ENCODE results near the gene PTAFR. TPM values are rescaled to one million over a fixed set of nuclear protein-coding genes. Genes with fewer than 3 reads are reported as not detected.

Gene PTAFR
- total and polyA plus RNA-seq, 2 of the 4 experiments (the other 2 are of a cell fraction), result 0.17 to 0.18 TPM

GRCh38 chr1:28200234-28200873, 23.9 kb upstream of the PTAFR start:
- no TSS peak for BruUV-seq (replicated peaks)
- no peak overlapping the region for H3K4me3 ChIP-seq (ENCODE audit: insufficient read depth, low read depth, low read length)
- no peak overlapping the region for H2BK15ac ChIP-seq (ENCODE audit: low read depth, low read length)
- no peaks in the 10 kb centered on the region for H3K27me3 ChIP-seq (ENCODE audit: control insufficient read depth, insufficient read depth, low read length)
- no peak overlapping the region for H2AFZ ChIP-seq (replicated peaks; ENCODE audit: low read length, poor library complexity)
- no CpG with 5 or more reads among the region's 6 CpGs for WGBS, 2 experiments (ENCODE audit: extremely low coverage in 2 of 2, insufficient read length in 1 of 2)
- H2AK9ac ChIP-seq (replicated peaks; ENCODE audit: low read depth, low read length, poor library complexity), result no peak overlapping the region
- no peaks in the 10 kb centered on the region for H3K9me3 ChIP-seq (ENCODE audit: control insufficient read depth, insufficient read depth, low read length)
- in situ Hi-C loops (cut with MboI; ENCODE audit: low sequenced_read_pairs) (loop anchor here (25.0 kb wide), 1 partner anchor 338 kb away; the partner anchor contains the start of gene THEMIS2), dilution Hi-C loops (cut with HindIII; ENCODE audit: low sequenced_read_pairs, unreplicated experiment) (no loop called here), intact Hi-C loops (cut with micrococcal nuclease) (loop anchor here (10.0 kb wide), 1 partner anchor 346 kb away; no protein-coding TSS in a partner anchor)
- no peak overlapping the region for H4K5ac ChIP-seq (ENCODE audit: low read depth, low read length)
- no peak overlapping the region for H3K4ac ChIP-seq (ENCODE audit: low read depth, low read length)
- H4K91ac ChIP-seq (ENCODE audit: insufficient read depth, low read depth, low read length), result no peak overlapping the region
- peaks cover 53% of the 10 kb centered on the region for H3K36me3 ChIP-seq (ENCODE audit: control insufficient read depth, insufficient read depth, low read length)
- no peak overlapping the region for H3K18ac ChIP-seq (ENCODE audit: low read depth, low read length)
- peaks cover 2% of the 10 kb centered on the region; the same call in 1 of the 2 replicates for H3K4me1 ChIP-seq (ENCODE audit: control insufficient read depth, insufficient read depth, low read length)
- H3K9me1 ChIP-seq (ENCODE audit: insufficient read depth, low read length), result 0 out of 2 replicates have a peak, but pooled peaks cover 4% of the 10 kb centered on the region
- H2BK5ac ChIP-seq (ENCODE audit: low read depth, low read length, poor library complexity, severe bottlenecking), result no peak overlapping the region
- H3K4me2 ChIP-seq (ENCODE audit: low read depth, low read length), result no peak overlapping the region
- no peak overlapping the region for H3K27ac ChIP-seq (ENCODE audit: insufficient read depth, low read length)
- H2BK120ac ChIP-seq (ENCODE audit: low read depth, low read length), result no peak overlapping the region
- H4K8ac ChIP-seq (ENCODE audit: low read depth in 2 of 2, low read length in 2 of 2), result no peak overlapping the region
- peaks cover 0 to 8% of the 10 kb centered on the region in 2 experiments; a peak in 1 of 4 replicates for H3K79me1 ChIP-seq (ENCODE audit: low read depth in 1 of 2, low read length in 2 of 2)
- ChIA-PET POLR2A (ENCODE audit: unreplicated experiment) (no interaction called here), CTCF (no interaction called here)
- H2AK5ac ChIP-seq (ENCODE audit: low read depth, low read length), result no peak overlapping the region
- no peak overlapping the region for H3K23ac ChIP-seq (ENCODE audit: low read depth, low read length)
- no peak for ATAC-seq (ENCODE audit: low read depth)
- TF ChIP-seq ELK1 (IDR thresholded peaks at IDR 0.05; ENCODE audit: borderline replicate concordance, low read depth, low read length), result no peak
- TF ChIP-seq MAZ (IDR thresholded peaks at IDR 0.05; ENCODE audit: borderline replicate concordance, low read depth, low read length), result no peak
- TF ChIP-seq MXI1 (IDR thresholded peaks at IDR 0.05; ENCODE audit: borderline replicate concordance, low read depth, low read length), result no peak
- no peak for TF ChIP-seq CHD1 (IDR thresholded peaks at IDR 0.05; ENCODE audit: low read depth, low read length)
- no peak for TF ChIP-seq RAD21 (IDR thresholded peaks at IDR 0.05; ENCODE audit: low read length)
- TF ChIP-seq RCOR1 (IDR thresholded peaks at IDR 0.05; ENCODE audit: insufficient replicate concordance, low read length), result no peak
- no peak for TF ChIP-seq RFX5 (IDR thresholded peaks at IDR 0.05; ENCODE audit: low read depth, low read length)
- TF ChIP-seq CTCF (conservative IDR thresholded peaks at IDR 0.05; ENCODE audit: low read depth, low read length), result no peak
- TF ChIP-seq NFE2L2 (IDR thresholded peaks at IDR 0.05; ENCODE audit: low read depth, low read length), result no peak
- no peak for TF ChIP-seq POLR2A (IDR thresholded peaks at IDR 0.05; ENCODE audit: low read depth, low read length)
- TF ChIP-seq USF2 (IDR thresholded peaks at IDR 0.05; ENCODE audit: low read depth, low read length), result no peak
- TF ChIP-seq FOS (IDR thresholded peaks at IDR 0.05; ENCODE audit: low read depth, low read length), result no peak
- no peak for TF ChIP-seq BHLHE40 (IDR thresholded peaks at IDR 0.05; ENCODE audit: low read depth, low read length)
- no peak for TF ChIP-seq MAFK (IDR thresholded peaks at IDR 0.05; ENCODE audit: low read depth, low read length)
- no peak for TF ChIP-seq CEBPB (IDR thresholded peaks at IDR 0.05; ENCODE audit: low read depth, low read length)
- TF ChIP-seq SMC3 (IDR thresholded peaks at IDR 0.05; ENCODE audit: low read depth, low read length), result no peak
- no peak overlapping the region for H2BK20ac ChIP-seq (ENCODE audit: low read depth, low read length)
- no peaks in the 10 kb centered on the region for H4K20me1 ChIP-seq (ENCODE audit: insufficient read depth, low read length)
- H3K9ac ChIP-seq (ENCODE audit: low read depth, low read length), result no peak overlapping the region
- no peak overlapping the region for H3K56ac ChIP-seq (ENCODE audit: extremely low read depth, insufficient read depth, low read length)
- H3K14ac ChIP-seq (replicated peaks; ENCODE audit: low read depth, low read length), result no peak overlapping the region
- no peak for DNase-seq
